Measurements from ENCODE around the gene VWA8.

VWA8 gene

GRCh38 chr13:41634407-41634806 is 326.5 kb downstream of the VWA8 start:
- TF ChIP-seq CTCF (IDR thresholded peaks at IDR 0.05; ENCODE audit: low read depth, low read length): no peak
- H3K4me3 ChIP-seq (replicated peaks in 1 of 2; ENCODE audit: low read depth in 2 of 2, low read length in 2 of 2): no peak overlapping the region
- DNase-seq (ENCODE audit: low read depth in 2 of 2): no peak

- no peak overlapping the region for H3K4me3 ChIP-seq (replicated peaks in 1 of 2; ENCODE audit: low read depth in 2 of 2, low read length in 2 of 2)
- DNase-seq (ENCODE audit: low read depth in 2 of 2): no peak
- no peak for TF ChIP-seq CTCF (IDR thresholded peaks at IDR 0.05; ENCODE audit: low read depth, low read length)
Measured at GRCh38 chr13:41633776-41634175, 327.1 kb downstream of the VWA8 start.

- H3K4me3 ChIP-seq (replicated peaks in 1 of 2; ENCODE audit: low read depth in 2 of 2, low read length in 2 of 2): no peak overlapping the region
- DNase-seq (ENCODE audit: low read depth in 2 of 2): no peak
- no peak for TF ChIP-seq CTCF (IDR thresholded peaks at IDR 0.05; ENCODE audit: low read depth, low read length)
Measured at GRCh38 chr13:41631296-41631965, 329.5 kb downstream of the VWA8 start.

GRCh38 chr13:41627425-41627824 is 333.5 kb downstream of the VWA8 start:
- H3K4me3 ChIP-seq (replicated peaks in 1 of 2; ENCODE audit: low read depth in 2 of 2, low read length in 2 of 2): no peak overlapping the region
- TF ChIP-seq CTCF (IDR thresholded peaks at IDR 0.05; ENCODE audit: low read depth, low read length): no peak
- DNase-seq (ENCODE audit: low read depth in 2 of 2): no peak

- H3K4me3 ChIP-seq (replicated peaks in 1 of 2; ENCODE audit: low read depth in 2 of 2, low read length in 2 of 2): no peak overlapping the region
- no peak for DNase-seq (ENCODE audit: low read depth in 2 of 2)
Measured at GRCh38 chr13:41624041-41624440, 336.9 kb downstream of the VWA8 start.

DNA sequence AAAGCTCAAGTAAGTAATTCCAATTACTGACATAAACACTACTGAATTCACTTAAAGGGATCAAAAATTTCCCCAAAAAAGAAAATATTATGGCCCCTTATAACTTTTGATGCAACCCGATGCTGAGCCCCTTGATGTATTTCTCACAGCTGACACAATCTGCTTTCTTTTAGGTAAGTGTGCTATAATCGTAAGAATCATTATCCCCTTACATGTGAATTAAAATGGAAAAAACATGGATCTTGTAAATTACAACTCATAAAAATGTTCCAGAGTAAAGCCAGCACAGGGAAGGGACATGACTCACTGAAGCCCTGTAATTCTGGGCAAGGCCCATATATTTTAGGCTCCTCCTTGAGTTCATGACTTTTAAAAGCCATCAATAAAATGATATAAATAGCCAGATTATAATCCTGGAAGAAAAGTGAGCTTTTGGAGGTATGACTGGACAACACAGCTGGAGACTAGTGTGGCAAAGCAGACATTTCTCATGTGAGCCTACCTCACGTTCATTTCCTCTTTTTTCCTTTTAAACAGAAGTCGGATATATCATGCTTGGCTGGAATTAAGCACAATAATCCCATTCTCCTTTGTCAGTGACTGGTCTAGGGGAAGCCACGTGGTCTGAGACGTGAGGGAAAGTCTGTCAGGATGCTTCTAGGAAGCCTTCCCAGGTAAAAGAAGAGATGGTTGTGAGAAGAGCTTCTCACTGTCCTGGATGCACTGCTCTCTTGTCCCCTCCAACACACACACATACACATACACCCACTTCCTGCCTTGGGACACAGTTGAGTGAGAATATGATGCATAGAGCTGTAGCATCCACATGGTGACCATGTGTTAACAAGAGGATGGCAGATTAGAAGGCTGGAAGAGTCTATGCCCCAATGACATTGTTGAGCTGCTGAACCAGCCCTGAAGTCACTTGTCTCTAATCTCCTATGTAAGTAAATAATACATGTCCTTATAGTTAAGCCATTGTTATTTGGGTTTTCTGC is 338.2 kb downstream of the VWA8 start:
- DNase-seq (ENCODE audit: low read depth in 2 of 2): peak; percentile 59 to 76
- TF ChIP-seq CTCF (IDR thresholded peaks at IDR 0.05; ENCODE audit: low read depth, low read length): no peak
- no peak overlapping the region for H3K4me3 ChIP-seq (replicated peaks in 1 of 2; ENCODE audit: low read depth in 2 of 2, low read length in 2 of 2)

More at GRCh38 chr13:41624041-41624440, 336.9 kb downstream of the VWA8 start:
- TF ChIP-seq CTCF (IDR thresholded peaks at IDR 0.05; ENCODE audit: low read depth, low read length): no peak
